ENCODE data around the gene MRGPRF.

MRGPRF gene

GRCh38 chr11:68954836-68955606, 58.0 kb downstream of the MRGPRF start:
- CTCF ChIA-PET = interaction anchor here (1.8 to 2.2 kb wide), 2 partner anchors 8 to 133 kb away, joined by 4 to 5 read pairs; no protein-coding TSS in a partner anchor
- no peaks in the 10 kb centered on the region for H3K36me3 Mint-ChIP-seq
- peaks cover 4% of the 10 kb centered on the region for H3K4me1 Mint-ChIP-seq
- peaks cover 26% of the 10 kb centered on the region for H3K27me3 Mint-ChIP-seq
- H3K27ac Mint-ChIP-seq = no peak overlapping the region
- H3K4me3 Mint-ChIP-seq = no peak overlapping the region
- no peaks in the 10 kb centered on the region for H3K9me3 Mint-ChIP-seq
- DNase-seq = no peak
